IMR-90 (cell line): ENCODE measurements around the gene ZNF493.

ENCODE experiments used
- CEBPB ChIP-seq: IDR thresholded peaks from 2 replicates; pipeline ENCODE4 v1.6.1; 2012; ENCODE audit warnings: low read depth, low read length, improper control_type of control experiment
- CHD1 ChIP-seq: IDR thresholded peaks from 2 replicates; pipeline ENCODE4 v1.6.1; 2012; ENCODE audit warnings: low read depth, low read length, improper control_type of control experiment
- MAFK ChIP-seq: IDR thresholded peaks from 2 replicates; pipeline ENCODE4 v1.6.1; 2012; ENCODE audit warnings: low read depth, low read length, improper control_type of control experiment
- MAZ ChIP-seq: IDR thresholded peaks from 2 replicates; pipeline ENCODE4 v1.6.1; 2012; ENCODE audit warnings: low read depth, mild to moderate bottlenecking, low read length, improper control_type of control experiment, moderate library complexity, borderline replicate concordance
- MXI1 ChIP-seq: IDR thresholded peaks from 2 replicates; pipeline ENCODE4 v1.6.1; 2012; ENCODE audit warnings: low read depth, mild to moderate bottlenecking, low read length, moderate library complexity, borderline replicate concordance
- POLR2A ChIP-seq: IDR thresholded peaks from 2 replicates; pipeline ENCODE4 v1.6.1; 2012; ENCODE audit warnings: mild to moderate bottlenecking, low read depth, low read length
- RAD21 ChIP-seq: IDR thresholded peaks from 2 replicates; pipeline ENCODE4 v1.6.1; 2012; ENCODE audit warnings: low read length, improper control_type of control experiment
- RFX5 ChIP-seq: IDR thresholded peaks from 2 replicates; pipeline ENCODE4 v1.8.0; 2012; ENCODE audit warnings: low read depth, mild to moderate bottlenecking, low read length, moderate library complexity
- SMC3 ChIP-seq: fragments of 150-350 bp; IDR thresholded peaks from 2 replicates; pipeline ENCODE4 v1.6.1; 2016; ENCODE audit warnings: low read depth, mild to moderate bottlenecking, antibody characterized with exemption, low read length, moderate library complexity
- USF2 ChIP-seq: fragments of 150-350 bp; IDR thresholded peaks from 2 replicates; pipeline ENCODE4 v1.6.1; 2017; ENCODE audit warnings: mild to moderate bottlenecking, antibody characterized with exemption, low read length, low read depth
- TF ChIP-seq, protein P1 (sequence below): conservative IDR thresholded peaks from 2 replicates; pipeline ENCODE4 v1.5.1; 2012; ENCODE audit warnings: mild to moderate bottlenecking, low read depth, low read length, improper control_type of control experiment

DNA sequence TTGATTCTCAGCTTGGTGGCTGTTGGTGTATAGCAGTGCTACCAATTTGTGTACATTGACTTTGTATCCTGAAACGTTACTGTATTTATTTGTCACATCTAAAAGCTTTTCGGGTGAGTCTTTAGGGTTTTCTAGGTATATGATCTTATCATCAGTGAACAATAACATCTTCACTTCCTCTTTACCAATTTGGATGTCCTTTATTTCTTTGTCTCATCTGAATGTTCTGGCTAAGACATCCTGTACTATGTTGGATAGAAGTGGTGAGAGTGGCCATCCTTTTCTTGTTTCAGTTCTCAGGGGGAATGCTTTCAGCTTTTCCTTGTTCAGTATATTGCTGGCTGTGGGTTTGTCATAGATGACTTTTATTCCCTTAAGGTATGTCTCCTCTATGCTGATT lies 44.1 kb upstream of the ZNF493 start:
- TF ChIP-seq CEBPB = no peak
- TF ChIP-seq MAZ = no peak
- TF ChIP-seq, protein P1, sequence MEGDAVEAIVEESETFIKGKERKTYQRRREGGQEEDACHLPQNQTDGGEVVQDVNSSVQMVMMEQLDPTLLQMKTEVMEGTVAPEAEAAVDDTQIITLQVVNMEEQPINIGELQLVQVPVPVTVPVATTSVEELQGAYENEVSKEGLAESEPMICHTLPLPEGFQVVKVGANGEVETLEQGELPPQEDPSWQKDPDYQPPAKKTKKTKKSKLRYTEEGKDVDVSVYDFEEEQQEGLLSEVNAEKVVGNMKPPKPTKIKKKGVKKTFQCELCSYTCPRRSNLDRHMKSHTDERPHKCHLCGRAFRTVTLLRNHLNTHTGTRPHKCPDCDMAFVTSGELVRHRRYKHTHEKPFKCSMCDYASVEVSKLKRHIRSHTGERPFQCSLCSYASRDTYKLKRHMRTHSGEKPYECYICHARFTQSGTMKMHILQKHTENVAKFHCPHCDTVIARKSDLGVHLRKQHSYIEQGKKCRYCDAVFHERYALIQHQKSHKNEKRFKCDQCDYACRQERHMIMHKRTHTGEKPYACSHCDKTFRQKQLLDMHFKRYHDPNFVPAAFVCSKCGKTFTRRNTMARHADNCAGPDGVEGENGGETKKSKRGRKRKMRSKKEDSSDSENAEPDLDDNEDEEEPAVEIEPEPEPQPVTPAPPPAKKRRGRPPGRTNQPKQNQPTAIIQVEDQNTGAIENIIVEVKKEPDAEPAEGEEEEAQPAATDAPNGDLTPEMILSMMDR = no peak
- no peak for TF ChIP-seq SMC3
- no peak for TF ChIP-seq POLR2A
- TF ChIP-seq MXI1 = no peak
- TF ChIP-seq MAFK = no peak
- no peak for TF ChIP-seq CHD1
- TF ChIP-seq RAD21 = no peak
- TF ChIP-seq RFX5 = no peak
- TF ChIP-seq USF2 = no peak
